Hepatocyte (in vitro differentiated cells): Measurements from ENCODE around the gene FAM217A. TPM values are rescaled to one million over a fixed set of nuclear protein-coding genes. Genes with fewer than 3 reads are reported as not detected.

Experiments used
- DNase-seq: peaks from one replicate; pipeline ENCODE4 v3.0.0-alpha.2; 2016; ENCODE audit warnings: low spot score
- H2AFZ ChIP-seq: fragments of 200-600 bp; sonication (generic); 2 replicates; pipeline ENCODE4 v1.6.0; 2016; ENCODE audit warnings: antibody characterized with exemption, mild to moderate bottlenecking
- H3K27ac ChIP-seq: fragments of 200-600 bp; sonication (generic); 2 replicates; pipeline ENCODE4 v1.5.1; 2016; ENCODE audit warnings: mild to moderate bottlenecking
- H3K27me3 ChIP-seq: fragments of 200-600 bp; sonication (generic); 2 replicates; pipeline ENCODE4 v1.6.1; 2016
- H3K36me3 ChIP-seq: fragments of 200-600 bp; sonication (generic); replicated peaks from 2 replicates; pipeline ENCODE4 v1.5.1; 2016; ENCODE audit warnings: low read depth; ENCODE audit not compliant: insufficient read depth
- H3K4me1 ChIP-seq: fragments of 200-600 bp; sonication (generic); 2 replicates; pipeline ENCODE4 v1.5.1; 2016; ENCODE audit warnings: mild to moderate bottlenecking, moderate library complexity; ENCODE audit not compliant: insufficient read depth
- H3K4me2 ChIP-seq: fragments of 200-600 bp; sonication (generic); 2 replicates; pipeline ENCODE4 v1.6.0; 2016
- H3K4me3 ChIP-seq: fragments of 200-600 bp; sonication (generic); 2 replicates; pipeline ENCODE4 v1.5.1; 2016; ENCODE audit warnings: mild to moderate bottlenecking
- H3K79me2 ChIP-seq: fragments of 200-600 bp; sonication (generic); 2 replicates; pipeline ENCODE4 v1.6.0; 2017; ENCODE audit warnings: mild to moderate bottlenecking
- H3K9me2 ChIP-seq: fragments of 200-600 bp; sonication (generic); replicated peaks from 2 replicates; pipeline ENCODE4 v1.6.0; 2017; ENCODE audit warnings: mild to moderate bottlenecking; ENCODE audit not compliant: insufficient read depth
- H3K9me3 ChIP-seq: fragments of 200-600 bp; sonication (generic); 2 replicates; pipeline ENCODE4 v1.5.1; 2016; ENCODE audit warnings: low read depth, mild to moderate bottlenecking
- H4K20me1 ChIP-seq: fragments of 200-600 bp; sonication (generic); 2 replicates; pipeline ENCODE4 v1.6.0; 2016; ENCODE audit warnings: mild to moderate bottlenecking; ENCODE audit not compliant: insufficient read depth, poor library complexity, severe bottlenecking
- EZH2 ChIP-seq: fragments of 200-600 bp; sonication (generic); IDR thresholded peaks from 2 replicates; pipeline ENCODE4 v1.6.1; 2016; ENCODE audit warnings: antibody characterized with exemption, mild to moderate bottlenecking, borderline replicate concordance
- EZH2phosphoT487 ChIP-seq: fragments of 200-600 bp; sonication (generic); IDR thresholded peaks from one replicate; pipeline ENCODE4 v1.6.1; 2018; ENCODE audit warnings: antibody characterized with exemption, mild to moderate bottlenecking, low read depth, moderate library complexity; ENCODE audit not compliant: unreplicated experiment, severe bottlenecking
- WGBS: methylation state at CpG from one replicate; pipeline ENCODE4 v1.1.6; 2016; ENCODE audit warnings: low lambda C conversion rate; ENCODE audit errors: missing lambda C conversion rate; 5-methylcytosine and 5-hydroxymethylcytosine counted together
- polyA plus RNA-seq: library from polyadenylated mRNA; unstranded; fragments of >200 nt; fragmentation: Nextera tagmentation; extraction: Ambion mirVana; gene quantifications from 2 replicates; pipeline ENCODE4 v1.2.1, GENCODE V29; 2016
- total RNA-seq: library from RNA; depleted of rRNA; stranded (reverse); fragments of >200 nt; gene quantifications from 2 replicates; pipeline ENCODE4 v1.2.3, GENCODE V29; 2014
- TF ChIP-seq, protein P1 (sequence below): fragments of 200-600 bp; sonication (generic); IDR thresholded peaks from 2 replicates; pipeline ENCODE4 v1.5.1; 2016; ENCODE audit warnings: antibody characterized with exemption, mild to moderate bottlenecking; ENCODE audit not compliant: poor library complexity

FAM217A gene
- total and polyA plus RNA-seq, 2 experiments from 2014 or later: not detected

DNA sequence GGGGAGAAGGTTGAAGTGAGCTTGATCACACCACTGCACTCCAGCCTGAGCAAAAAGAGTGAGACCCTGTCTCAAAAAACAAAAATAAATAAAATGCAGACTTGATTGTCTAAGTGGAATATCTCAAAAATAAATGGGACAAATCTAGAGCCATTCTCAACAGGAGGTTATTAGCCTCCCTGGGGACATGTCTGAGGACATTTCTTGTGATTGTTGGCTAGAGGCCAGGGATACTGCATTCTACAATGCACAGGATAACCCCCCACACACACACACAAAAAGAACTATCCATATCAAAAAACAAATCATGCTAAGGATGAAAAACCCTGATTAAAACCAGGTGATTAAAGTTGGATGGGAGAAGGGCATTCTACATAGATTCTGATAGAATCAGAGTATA, 37.5 kb downstream of the FAM217A start:
- TF ChIP-seq EZH2phosphoT487 (no peak), EZH2 (no peak)
- TF ChIP-seq, protein P1, sequence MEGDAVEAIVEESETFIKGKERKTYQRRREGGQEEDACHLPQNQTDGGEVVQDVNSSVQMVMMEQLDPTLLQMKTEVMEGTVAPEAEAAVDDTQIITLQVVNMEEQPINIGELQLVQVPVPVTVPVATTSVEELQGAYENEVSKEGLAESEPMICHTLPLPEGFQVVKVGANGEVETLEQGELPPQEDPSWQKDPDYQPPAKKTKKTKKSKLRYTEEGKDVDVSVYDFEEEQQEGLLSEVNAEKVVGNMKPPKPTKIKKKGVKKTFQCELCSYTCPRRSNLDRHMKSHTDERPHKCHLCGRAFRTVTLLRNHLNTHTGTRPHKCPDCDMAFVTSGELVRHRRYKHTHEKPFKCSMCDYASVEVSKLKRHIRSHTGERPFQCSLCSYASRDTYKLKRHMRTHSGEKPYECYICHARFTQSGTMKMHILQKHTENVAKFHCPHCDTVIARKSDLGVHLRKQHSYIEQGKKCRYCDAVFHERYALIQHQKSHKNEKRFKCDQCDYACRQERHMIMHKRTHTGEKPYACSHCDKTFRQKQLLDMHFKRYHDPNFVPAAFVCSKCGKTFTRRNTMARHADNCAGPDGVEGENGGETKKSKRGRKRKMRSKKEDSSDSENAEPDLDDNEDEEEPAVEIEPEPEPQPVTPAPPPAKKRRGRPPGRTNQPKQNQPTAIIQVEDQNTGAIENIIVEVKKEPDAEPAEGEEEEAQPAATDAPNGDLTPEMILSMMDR: no peak
- Histone ChIP-seq H3K27ac (no peak overlapping the region), H3K79me2 (peaks cover 84% of the 10 kb centered on the region), H4K20me1 (peaks cover 23% of the 10 kb centered on the region), H3K4me1 (no peaks in the 10 kb centered on the region), H2AFZ (no peak overlapping the region), H3K9me3 (no peaks in the 10 kb centered on the region), H3K9me2 (no peaks in the 10 kb centered on the region), H3K36me3 (peaks cover 9% of the 10 kb centered on the region), H3K27me3 (no peaks in the 10 kb centered on the region), H3K4me2 (no peak overlapping the region), H3K4me3 (no peak overlapping the region)
- DNase-seq: no peak

DNA sequence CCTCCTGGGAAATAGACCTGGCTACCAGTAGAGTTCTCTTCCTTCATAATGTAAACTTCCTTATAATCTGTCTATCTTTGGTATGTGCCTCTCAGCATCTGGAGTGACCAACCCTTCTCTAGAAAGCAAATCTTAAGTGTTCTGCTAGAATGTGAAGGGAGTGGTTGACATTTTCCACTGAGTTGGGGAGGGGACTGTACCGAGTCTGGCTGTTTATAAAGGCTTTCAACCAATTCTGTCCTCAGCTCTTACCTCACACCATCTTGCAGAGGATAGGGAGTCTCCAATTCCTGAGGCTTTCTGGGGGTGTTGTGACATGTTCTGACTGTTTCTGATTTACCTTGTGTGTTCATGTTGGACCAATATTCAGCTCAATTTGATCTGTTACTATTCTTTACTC, 39.6 kb downstream of the FAM217A start:
- Histone ChIP-seq H2AFZ (no peak overlapping the region), H3K4me3 (no peak overlapping the region), H3K36me3 (peaks cover 9% of the 10 kb centered on the region), H3K79me2 (peaks cover 91% of the 10 kb centered on the region), H3K4me1 (no peaks in the 10 kb centered on the region), H4K20me1 (peaks cover 26% of the 10 kb centered on the region), H3K27ac (no peak overlapping the region), H3K4me2 (no peak overlapping the region), H3K9me3 (no peaks in the 10 kb centered on the region), H3K9me2 (no peaks in the 10 kb centered on the region), H3K27me3 (no peaks in the 10 kb centered on the region)
- TF ChIP-seq EZH2phosphoT487: no peak
- TF ChIP-seq, protein P1: no peak
- no peak for TF ChIP-seq EZH2
- DNase-seq: no peak
- 67% methylated on average over 1 of the region's 1 CpG for WGBS

- H2AFZ ChIP-seq: no peak overlapping the region
- DNase-seq: no peak
- no peak overlapping the region for H3K27ac ChIP-seq
- peaks cover 97% of the 10 kb centered on the region for H3K79me2 ChIP-seq
- 93% methylated on average over 5 of the region's 5 CpGs for whole genome bisulfite sequencing
- TF ChIP-seq EZH2phosphoT487: no peak
- TF ChIP-seq, protein P1: no peak
- no peak for TF ChIP-seq EZH2
- H3K36me3 ChIP-seq: no peaks in the 10 kb centered on the region
- H3K27me3 ChIP-seq: no peaks in the 10 kb centered on the region
- H3K9me2 ChIP-seq: no peaks in the 10 kb centered on the region
- H3K9me3 ChIP-seq: no peaks in the 10 kb centered on the region
- no peak overlapping the region for H3K4me2 ChIP-seq
- H3K4me3 ChIP-seq: no peak overlapping the region
- H3K4me1 ChIP-seq: no peaks in the 10 kb centered on the region
- H4K20me1 ChIP-seq: peaks cover 40% of the 10 kb centered on the region
Observed at GRCh38 chr6:4036581-4036980, 42.4 kb downstream of the FAM217A start.

GRCh38 chr6:4032475-4032874, 46.5 kb downstream of the FAM217A start:
- no peak for TF ChIP-seq EZH2phosphoT487
- TF ChIP-seq EZH2: no peak
- TF ChIP-seq, protein P1: no peak
- Histone ChIP-seq H3K4me1 (no peaks in the 10 kb centered on the region), H4K20me1 (peaks cover 70% of the 10 kb centered on the region), H3K4me3 (no peak overlapping the region), H3K36me3 (no peaks in the 10 kb centered on the region), H3K9me2 (no peaks in the 10 kb centered on the region), H3K79me2 (peaks cover 100% of the 10 kb centered on the region), H3K9me3 (no peaks in the 10 kb centered on the region), H3K27me3 (no peaks in the 10 kb centered on the region), H2AFZ (no peak overlapping the region), H3K4me2 (peak overlapping the region; percentile 21), H3K27ac (no peak overlapping the region)
- no peak for DNase-seq
- WGBS: 70% methylated on average over 9 of the region's 9 CpGs
